Stimulated activated CD8-positive, alpha-beta memory T cell treated with anti-CD3 and anti-CD28 coated beads, Interleukin-4, amount 100 ng/mL, for 1 hour (primary cell): ENCODE results near the gene CYP11A1.

ENCODE experiments used
- DNase-seq, 2 donors: peaks; one replicate each; pipeline ENCODE4 v3.0.0-alpha.2; 2020; ENCODE audit warnings: low read depth in 2 of 2, low spot score in 1 of 2

The CYP11A1 gene

DNA sequence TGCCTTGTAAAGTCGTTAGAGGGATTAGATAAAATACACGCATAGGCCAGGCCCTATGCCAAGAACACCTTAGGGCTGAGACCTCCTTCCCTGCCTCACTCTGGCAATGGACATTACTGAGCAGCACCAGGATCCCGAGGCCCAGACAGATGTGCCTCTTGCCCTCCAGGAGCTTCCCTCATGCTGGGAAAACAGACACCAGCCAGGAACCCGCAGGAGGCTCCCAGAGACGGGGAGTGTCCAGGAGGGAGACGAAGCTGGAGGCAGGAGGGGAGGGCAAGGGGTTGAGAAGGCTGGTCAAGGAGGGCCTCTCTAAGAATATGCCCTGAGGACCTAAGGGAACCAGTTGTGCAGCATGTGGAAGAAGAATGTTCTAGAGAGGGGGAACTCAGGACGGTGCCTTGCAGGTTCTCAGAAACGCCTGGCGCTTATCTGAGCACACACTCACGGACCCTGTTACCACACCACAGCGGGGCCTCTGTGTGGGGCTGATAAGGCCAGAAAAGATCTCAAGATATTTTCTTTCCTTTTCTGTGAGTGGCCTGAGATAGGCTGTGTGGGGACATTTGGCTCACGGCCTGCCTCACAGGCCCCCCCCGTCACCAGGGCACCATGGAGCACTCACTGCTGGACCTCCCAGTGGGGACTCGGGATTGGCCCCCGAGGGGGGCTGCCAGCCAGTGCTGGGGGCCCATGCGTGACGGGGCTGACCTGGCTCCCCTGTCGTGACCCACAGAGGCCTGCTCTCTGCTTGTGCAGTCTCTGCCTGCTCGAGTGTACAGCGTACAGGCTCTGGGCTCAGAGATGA lies 22.0 kb upstream of the CYP11A1 start:
- no peak for DNase-seq

DNA sequence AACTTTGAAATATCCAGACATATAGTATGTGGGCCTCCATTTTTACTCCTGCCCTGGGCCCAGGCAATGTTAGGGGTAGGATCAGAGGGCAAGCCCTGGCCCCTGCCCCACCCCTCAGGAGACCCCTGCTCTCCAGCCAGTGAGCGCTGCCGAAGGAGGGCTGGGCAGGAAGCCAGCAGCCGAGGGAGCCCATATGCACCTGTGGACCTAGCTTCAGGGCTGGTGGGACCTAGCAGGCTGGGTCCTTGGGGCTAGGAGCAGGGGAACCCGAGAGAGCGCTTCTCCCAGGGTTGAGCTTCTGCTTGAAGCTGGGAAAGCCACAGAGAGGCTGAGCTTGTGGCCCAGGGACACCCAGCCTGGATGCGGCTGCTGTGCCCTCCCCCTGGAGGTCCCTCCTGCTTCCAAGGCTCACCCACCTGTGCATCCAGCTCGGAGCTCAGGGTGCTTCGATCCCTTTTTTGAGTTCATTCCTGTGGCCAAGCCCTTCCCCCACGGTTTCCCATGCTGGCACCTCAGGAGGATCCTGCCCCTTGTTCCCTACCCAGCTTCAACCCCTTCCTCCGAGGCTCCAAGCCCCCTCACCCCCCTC lies 21.0 kb upstream of the CYP11A1 start:
- no peak for DNase-seq

DNA sequence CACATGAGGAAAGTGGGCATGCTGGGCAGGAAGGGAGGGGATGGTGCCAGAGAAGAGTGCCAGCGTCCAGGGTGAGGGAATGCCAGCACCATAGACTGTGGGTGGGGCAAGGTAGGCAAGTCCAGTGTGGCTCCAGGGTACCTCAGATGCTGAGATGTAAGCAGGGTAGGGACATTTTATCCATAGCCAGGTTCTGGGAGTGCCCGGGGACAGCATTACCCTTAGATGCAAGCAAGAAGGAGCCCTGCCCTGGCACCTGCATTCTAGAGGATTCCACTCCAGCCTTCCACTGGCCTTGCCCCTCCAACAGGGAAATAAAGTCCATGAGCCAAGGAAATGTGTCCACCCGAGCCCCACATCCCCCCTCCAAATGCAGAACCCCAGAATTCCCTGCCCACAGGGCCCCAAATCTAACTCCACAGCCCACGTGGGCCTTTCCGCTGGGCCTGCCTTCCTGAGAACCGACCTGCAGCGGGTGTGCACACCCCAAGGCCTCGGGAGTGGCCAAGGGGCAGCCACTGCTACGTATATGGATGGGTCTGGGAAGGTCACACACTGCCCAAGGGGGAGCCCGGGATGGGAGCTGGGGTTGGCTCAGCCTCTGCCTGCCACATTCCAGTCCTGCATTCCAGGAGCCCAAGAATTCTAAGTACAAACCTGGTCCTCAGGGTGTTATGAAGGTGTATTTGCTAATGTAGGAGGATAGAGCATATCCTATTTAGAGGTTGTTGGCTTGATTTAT lies 20.3 kb upstream of the CYP11A1 start:
- no peak for DNase-seq

DNA sequence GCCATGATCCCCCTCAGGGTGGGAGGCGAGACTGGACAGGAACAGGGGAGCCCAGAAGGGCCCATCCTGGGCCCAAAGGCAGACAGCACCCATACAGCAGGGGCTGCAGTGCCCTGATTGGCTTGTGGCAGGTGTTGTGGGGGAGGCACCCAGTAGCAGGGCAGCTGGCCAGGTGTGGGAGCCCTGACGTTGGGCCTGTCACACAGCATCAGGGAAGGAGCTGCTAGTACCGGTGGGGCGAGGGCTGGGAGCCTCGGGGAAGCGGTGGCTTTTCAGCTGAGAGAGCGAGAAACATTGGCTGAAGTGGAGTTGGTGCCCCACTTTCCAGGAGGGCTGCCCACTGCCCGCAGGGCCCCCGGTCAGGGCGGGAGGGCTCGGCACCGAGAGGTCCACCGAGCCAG lies 19.7 kb upstream of the CYP11A1 start:
- no peak for DNase-seq

DNA sequence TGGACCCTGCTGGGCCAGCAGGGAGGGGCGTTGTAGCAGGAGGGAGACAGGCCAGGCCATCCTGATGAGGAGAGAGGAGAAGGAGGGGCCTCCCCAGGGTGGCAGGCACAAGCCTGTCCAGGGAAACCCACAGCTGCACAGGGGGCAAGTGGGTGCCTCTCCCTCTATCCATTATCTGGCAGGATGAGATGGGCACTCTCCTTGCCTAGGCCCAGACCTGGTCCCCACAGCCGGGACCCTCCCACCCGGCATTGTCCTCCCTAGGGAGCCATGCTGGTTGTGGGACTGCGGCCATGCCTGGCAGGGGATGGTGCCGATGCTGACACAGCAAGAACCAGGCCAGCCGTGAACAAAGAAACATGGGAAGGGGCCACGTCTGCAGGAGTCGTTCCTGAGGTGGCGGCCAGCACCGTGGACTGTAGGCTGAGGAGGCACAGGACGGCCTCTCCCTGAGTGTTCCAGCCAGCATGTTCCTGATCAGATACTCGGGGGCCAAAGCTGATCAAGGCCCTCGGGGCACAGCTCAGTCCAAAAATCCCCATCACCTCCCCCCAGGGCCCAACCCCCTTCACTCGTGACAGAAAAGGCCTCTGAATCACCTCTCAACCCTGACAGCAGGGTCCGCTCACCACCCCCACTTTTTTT lies 19.2 kb upstream of the CYP11A1 start:
- no peak for DNase-seq

DNA sequence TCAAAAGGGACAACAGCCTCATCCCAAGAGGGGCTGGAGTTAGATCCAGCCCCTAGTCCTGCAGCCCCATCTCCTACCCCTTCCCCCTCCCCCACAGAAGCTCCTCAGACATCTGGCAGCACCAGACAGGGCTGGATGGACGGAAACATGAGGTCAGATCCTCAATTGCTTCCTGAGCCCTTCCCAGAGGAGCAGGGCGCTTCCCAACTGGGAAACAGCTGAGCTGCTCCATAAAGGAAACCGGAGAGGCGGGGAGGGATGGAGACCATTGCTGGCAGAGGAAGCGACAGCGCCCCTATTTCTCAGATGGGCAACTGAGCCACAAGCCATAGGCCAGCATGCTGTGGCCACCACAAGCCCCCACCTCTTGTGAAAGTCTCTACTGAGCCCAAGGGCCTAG lies 18.3 kb upstream of the CYP11A1 start:
- DNase-seq, result no peak

DNA sequence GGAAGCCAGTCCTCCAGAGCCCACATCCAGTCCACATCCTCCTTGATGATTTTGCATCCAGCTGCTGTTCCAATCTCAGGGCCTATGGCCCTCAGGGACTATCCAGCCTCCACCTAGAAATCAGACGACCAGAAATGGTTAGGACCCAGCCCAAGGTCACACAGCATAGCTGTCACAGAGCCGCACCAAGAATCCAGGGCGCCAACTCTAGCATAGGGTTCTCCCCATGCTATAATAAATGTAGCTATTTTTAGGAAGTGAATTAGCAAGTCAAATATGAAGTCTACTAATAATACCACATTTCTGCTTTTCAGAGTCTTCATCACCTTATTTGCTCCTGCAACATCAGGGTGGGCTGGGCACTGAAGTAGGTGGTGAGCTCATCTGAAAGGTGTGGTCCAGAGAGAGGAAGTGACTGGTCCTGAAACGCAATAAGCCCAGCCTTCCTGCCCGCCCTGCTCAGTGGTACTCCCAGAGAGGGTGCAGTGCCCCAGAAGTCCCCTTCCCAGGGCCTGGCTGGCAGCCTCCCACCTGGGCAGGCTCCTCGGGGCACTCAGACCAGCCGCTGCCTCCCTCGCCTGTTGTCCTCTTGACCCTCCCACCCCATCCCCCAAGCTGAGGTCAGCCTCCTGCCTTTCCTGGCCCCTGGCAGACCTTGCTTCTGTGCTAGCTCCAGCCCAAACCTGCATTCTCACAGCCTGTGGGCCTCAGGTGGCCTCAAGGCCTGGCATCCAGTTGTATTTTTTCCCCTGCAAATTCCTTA lies 17.6 kb upstream of the CYP11A1 start:
- no peak for DNase-seq

DNA sequence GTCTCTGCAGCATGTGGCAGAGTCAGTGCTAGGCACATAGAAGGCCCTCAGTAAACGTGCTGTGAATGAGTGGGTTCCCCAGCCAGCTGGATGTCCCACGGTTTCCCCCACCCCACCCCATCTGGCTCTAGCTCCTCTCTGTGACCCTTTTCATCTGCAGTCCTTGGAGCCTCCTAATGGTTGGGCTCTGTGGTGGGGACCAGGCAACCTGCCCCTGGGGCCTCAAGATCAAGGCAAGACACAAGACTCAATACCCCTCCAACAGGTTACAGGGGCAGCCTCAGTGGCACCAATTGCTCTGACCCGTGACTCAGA lies 17.1 kb upstream of the CYP11A1 start:
- no peak for DNase-seq

DNA sequence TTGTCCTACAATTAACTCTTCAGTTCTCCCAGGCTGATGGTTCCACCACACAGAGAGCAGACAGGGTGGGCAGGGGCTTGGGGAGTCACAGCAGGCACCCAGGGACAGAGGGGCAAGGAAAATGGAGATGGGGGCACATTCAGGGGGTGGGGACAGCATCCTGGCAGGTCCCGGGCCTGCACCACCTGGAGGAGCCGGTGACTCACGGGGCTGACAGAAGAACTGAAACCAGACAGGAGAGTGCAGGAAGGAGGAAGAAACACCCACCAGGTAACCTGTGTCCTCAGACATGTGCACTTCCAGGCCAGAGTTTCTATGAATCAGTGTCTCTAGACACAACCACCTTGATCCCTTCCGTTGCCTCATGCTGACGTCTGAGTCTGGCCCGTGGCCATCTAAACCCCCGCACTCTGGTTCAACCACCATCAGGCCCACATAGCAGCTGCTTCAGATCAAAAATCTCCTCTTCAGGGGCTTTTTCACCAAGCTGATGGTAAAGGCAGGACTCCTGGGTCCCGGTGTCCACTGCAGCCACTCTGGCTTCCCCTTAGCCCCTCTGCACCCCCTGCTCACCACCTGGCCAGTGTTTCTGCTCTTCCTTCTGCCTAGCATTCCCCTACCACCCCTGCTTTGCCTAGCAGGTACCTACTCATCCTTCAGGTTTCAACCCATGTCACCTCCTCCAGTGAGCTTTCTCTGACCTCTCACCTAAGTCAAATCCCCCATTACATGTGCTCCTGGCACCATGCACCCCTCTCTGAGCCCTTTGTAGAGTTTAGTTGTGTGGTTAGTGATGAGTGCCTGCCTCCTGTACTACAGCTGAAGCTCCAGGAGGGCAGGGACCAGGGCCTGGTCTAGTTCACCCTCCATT lies 16.5 kb upstream of the CYP11A1 start:
- DNase-seq, result no peak

DNA sequence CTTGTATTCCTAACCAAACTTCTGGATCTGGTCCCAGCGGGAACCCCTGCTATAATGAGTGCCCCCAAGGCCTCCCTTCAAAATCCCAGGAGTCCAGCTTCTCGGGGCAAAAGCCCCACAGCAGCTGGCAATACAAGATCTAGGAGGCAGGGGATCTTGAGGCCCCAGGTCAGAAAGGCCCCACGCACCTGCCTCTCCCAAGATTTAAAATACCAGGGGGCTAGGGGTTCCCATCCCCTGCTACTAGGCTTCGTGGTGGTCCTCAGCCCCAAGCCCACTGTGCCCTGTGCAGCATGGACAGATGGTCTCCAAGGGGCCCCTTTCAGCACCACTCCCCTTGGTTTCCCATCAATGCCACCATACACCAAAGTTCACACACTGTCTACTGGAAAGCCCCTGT lies 15.8 kb upstream of the CYP11A1 start:
- DNase-seq, result no peak

DNA sequence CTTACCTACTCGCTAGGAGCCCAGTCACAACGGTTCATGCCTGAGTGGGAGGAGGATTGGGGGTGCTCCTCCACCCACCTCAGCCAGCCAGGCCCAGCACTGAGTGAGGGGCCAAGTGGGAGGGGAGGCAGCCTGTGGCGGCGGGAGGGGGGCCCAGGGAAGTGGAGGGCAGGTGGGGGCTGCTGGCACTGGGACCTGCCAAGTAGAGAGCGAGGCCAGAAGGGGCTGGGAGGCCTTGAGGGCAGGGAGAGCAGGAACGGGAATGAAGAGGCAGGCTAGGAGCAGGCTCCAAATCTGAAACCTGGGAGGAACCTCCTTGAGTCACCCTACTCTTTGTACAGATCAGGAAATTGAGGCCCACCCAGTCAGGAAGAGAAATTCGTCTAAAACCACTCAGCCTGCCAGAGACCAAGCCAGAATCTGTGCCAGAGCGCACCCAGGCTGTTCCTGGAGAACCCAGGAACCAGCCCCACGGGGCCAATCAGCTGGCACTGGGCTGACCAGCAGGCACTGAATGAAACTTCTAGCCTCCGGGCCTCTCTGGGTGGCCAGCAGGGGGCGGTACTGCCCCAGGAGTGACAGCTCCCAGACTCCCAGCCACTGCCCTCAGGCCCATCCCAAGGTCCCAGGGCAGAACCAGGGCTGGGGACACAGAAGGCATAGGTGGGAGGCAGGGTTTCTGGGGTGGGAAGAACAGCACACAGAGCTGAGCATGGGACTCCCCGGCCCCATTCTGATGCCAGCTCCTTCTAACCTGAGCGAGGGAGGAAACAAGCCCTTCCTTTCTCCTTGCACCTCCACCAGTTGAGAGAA lies 14.8 kb upstream of the CYP11A1 start:
- DNase-seq, result peak; percentile 57 to 59

DNA sequence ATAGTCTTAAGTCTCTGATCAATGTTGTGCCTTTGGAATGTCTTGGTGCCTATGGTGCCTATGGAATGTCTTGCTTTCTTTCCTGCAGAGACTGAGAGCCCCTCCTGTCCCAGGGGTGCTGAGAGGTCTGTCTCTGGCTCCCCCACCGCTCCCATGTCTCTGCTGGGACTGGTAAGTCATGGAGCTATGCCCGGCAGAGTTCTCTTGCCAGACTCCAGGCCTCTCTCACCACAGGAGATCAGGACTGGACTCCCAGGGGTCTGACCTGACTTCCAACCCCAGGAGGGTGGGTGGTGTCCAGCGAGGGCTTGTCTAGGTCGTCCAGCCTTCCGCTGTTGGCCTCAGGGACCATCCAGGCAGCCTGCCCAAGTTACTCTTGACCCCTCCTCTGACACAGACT lies 14.0 kb upstream of the CYP11A1 start:
- DNase-seq, result no peak

DNA sequence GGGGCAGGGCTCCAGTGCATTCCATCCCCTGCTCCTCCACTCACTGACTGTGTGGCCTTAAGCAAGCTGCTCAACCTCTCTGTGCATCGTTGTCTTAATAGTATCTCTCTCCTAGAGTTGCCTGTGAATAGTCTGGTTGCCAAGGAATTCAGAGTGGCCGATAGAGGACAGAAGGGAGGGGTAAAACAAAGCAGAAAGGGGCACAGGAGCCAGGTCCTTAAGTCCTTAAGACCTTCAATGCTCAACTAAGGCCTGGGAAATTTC lies 13.7 kb upstream of the CYP11A1 start:
- no peak for DNase-seq

DNA sequence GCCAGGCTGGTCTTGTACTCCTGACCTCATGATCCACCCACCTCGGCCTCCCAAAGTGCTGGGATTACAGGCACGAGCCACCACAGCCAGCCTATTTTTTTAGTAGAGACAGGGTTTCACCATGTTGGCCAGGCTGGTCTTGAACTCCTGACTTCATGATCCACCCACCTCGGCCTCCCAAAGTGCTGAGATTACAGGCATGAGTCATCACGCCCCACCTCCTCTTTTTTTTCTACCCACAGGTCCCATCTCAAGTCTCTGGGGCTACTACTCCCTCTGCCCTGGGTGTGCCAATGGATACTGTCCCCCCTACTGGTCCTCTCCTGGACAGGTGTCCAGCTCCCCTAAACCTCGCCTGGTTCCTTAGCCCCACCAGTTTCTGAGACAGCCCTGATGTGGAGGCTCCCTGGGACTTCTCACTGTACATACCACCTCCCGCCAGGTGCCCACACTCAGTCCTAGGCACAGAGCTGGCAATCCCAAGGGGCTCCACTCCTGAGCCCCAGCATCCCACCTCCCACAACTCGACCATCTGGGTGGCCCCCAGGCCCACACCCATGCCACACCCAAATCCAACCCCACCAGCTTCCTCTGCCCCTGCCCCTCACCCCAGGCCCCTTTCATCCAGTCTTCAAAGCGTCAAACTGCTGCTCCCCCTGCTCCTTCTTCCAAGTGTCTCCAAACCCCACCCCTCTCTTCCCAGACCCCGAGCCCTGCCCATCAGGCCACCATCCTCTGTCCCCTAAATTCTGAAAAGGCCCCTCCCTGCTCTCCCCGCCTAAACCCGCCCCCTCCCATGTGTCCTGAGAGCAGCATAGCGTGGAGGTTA lies 13.1 kb upstream of the CYP11A1 start:
- no peak for DNase-seq

DNA sequence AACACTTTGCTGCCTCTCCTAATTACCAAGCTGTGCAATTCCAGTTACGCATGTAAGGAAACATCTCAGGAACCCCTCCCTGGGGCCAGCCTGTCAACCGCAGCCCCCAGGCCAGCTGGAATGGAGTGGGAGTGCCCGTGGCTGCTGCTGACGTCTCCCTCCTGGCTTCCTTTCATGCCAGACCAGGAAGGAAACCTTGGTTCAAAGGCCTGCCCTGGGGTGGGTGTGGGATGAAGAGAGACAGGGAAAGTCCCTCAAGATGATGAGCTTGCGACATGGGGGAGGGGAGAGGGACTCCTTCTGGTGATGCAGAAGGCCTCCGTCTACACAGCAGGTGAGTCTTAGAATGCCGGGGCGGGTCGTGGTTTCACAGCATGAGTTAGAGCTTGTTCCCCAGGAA lies 11.4 kb upstream of the CYP11A1 start:
- DNase-seq, result no peak

DNA sequence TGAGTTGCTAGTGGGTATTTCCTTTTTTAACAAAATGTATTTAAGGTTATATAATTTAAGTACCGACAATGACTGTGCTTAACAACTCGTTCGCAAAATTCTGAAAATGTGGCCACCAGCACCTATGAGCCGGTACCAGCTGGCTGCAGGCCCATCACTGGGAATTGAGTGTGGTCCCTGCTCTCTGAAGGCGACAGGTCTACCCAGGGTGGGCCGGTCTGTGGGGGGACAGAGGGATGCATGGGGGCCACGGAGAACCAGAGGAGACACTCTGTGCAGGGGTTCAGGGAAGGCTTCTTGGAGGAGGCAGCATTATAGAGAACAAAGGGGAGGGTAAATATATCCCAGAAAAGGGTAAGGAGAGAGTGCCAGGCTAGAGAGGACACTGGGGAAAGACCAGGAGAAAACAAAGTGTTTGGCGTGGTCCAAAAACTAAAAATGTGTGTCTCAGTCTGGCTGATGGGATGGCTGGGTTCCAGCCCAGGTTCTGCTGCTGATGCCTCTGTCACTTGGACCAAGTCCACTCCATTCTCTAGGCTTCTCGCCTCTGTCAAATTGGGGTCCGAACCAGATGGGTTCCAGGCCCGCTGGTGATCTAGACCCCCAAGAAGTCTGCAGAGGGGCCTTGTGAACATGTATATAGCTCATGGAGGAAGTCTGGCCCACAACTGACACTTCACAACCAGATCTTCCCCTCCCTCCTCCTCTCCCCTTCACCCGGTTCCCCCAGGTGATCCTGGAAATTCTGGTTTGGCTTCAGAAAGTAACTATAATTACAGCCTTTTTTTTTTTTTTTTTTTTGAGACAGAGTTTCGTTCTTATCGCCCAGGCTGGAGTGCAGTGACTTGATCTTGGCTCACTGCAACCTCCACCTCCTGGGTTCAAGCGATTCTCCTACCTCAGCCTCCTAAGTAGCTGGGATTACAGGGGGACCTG lies 10.7 kb upstream of the CYP11A1 start:
- no peak for DNase-seq

DNA sequence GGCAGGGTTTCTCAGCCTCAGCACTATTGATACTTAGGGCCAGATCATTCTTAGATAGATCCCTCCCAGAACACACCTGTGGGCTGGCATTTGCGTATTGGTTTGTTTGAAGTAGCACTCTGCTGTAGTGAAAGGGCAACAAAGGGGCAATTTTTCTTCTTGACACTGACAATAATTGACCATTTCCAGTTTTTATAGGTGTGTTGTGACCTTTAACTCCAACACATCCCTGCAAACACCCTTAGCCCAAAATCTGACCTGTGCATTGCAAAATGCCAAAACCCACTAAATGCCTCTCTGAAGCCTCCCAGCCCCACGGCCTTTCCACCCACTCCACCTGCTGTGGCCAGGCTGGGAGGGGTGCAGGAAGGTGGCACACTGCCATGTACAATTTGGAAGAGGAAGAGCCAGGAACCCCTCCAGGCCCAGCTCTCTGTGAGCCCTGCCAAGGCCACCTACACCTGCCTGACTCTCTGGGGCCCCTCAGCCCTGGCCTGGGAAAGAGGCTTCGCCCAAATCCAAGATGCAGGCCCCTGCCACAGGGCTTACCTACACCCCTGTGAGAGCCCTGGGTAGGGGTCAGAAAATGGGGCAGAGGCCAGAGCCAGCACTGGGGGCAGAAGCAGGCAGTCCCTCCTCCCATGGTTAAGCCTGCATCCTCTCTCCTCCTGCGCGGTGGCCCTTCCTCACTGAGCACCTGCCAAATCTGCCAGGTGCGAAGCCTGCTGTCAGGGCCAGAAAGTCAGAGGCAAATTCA lies 9.6 kb upstream of the CYP11A1 start:
- DNase-seq, result no peak
